A549 treated with ZK216348 at 1 μM for 4 hours (cell line): ENCODE measurements around the gene RASA3. TPM values are rescaled to one million over a fixed set of nuclear protein-coding genes. Genes with fewer than 3 reads are reported as not detected.

Experiments
- total RNA-seq: library from RNA; stranded (reverse); fragments of 200-300 nt; extraction: Qiagen RNA extraction; gene quantifications from 5 replicates; pipeline ENCODE4 v1.2.3, GENCODE V29; 2022; ENCODE audit warnings: low read depth

The RASA3 gene
- total RNA-seq = 9.2 to 12.7 TPM (median 11.1 TPM) in 5 replicates

GRCh38 chr13:114132419-114133121, at the start of gene RASA3:
RASA3 (minus strand) TSS chr13:114132623; CDS start chr13:114132489, 134 bp downstream.

GRCh38 chr13:114179087-114179658, 46.8 kb upstream of the RASA3 start, which contains the start of gene CFAP97D2:
CFAP97D2 (plus strand) TSS chr13:114179257; CDS start chr13:114179331, 74 bp downstream.

GRCh38 chr13:113973218-113974164, 158.9 kb downstream of the RASA3 start, which contains the start of gene C13orf46:
C13orf46 (minus strand) TSS chr13:113974076; CDS start chr13:113973997, 79 bp downstream.

Other genes starting within 250 kb of the RASA3 start
- 0.15 to 0.49 TPM (median 0.20 TPM) in 4 of 5 replicates, not detected in the other for gene C13orf46, start 158.5 kb downstream of the RASA3 start, total RNA-seq
- gene CFAP97D2, start 46.6 kb upstream of the RASA3 start, total RNA-seq = not detected in 5 replicates
- 34.5 to 47.3 TPM (median 41.6 TPM) in 5 replicates for gene CDC16, start 102.3 kb upstream of the RASA3 start, total RNA-seq
- gene UPF3A, start 149.0 kb upstream of the RASA3 start, total RNA-seq = 29.0 to 38.1 TPM (median 32.1 TPM) in 5 replicates
- 17.6 to 28.6 TPM (median 21.8 TPM) in 5 replicates for gene CHAMP1, start 181.9 kb upstream of the RASA3 start, total RNA-seq